Peyer's patch (tissue), 4 donors: ENCODE data around the gene ATG10.

Experiments
- CTCF ChIP-seq, 6 experiments: fragments of 450-650 bp in 4 of 6; fragments of 200-600 bp in 2 of 6; sonication (generic) in 1 of 6; IDR thresholded peaks; one replicate each; pipeline ENCODE4 v1.5.1; 2017 to 2019; ENCODE audit warnings: antibody characterized with exemption in 6 of 6, mild to moderate bottlenecking in 3 of 6, moderate library complexity in 1 of 6
- POLR2A ChIP-seq, 2 donors: fragments of 450-650 bp; IDR thresholded peaks; one replicate each; pipeline ENCODE4 v1.5.1; 2017; ENCODE audit warnings: antibody characterized with exemption in 2 of 2, mild to moderate bottlenecking in 2 of 2, moderate library complexity in 2 of 2

GRCh38 chr5:82204567-82204966 is 232.7 kb downstream of the ATG10 start:
- TF ChIP-seq CTCF (IDR thresholded peaks at IDR 0.05) = no peak
- no peak for TF ChIP-seq POLR2A (IDR thresholded peaks at IDR 0.05)
